Endometrium (tissue), 2 donors: Measurements from ENCODE around the gene RUNX1.
A peak's percentile ranks its signal among the peaks of the same experiment; 100 is the strongest.

Source experiments
- FAIRE-seq: peaks from 2 replicates; lab custom pipeline; 2012; peaks lifted over from hg19 to GRCh38; lab: Jason Lieb, UNC
- donor health status: control.
- donor health status: control.

RUNX1 gene

GRCh38 chr21:34923626-34924025 lies 125.5 kb downstream of the RUNX1 start:
- no peak for FAIRE-seq

GRCh38 chr21:34923202-34923601 lies 125.9 kb downstream of the RUNX1 start:
- FAIRE-seq, result no peak

GRCh38 chr21:34922479-34922878 lies 126.6 kb downstream of the RUNX1 start:
- FAIRE-seq, result no peak

GRCh38 chr21:34921151-34921550 lies 128.0 kb downstream of the RUNX1 start:
- FAIRE-seq, result no peak

- FAIRE-seq, result no peak
Observed at GRCh38 chr21:34919406-34919805, 129.7 kb downstream of the RUNX1 start.

- no peak for FAIRE-seq
Observed at GRCh38 chr21:34916446-34916845, 132.7 kb downstream of the RUNX1 start.

GRCh38 chr21:34915364-34915841 lies 133.7 kb downstream of the RUNX1 start:
- peak; percentile 92 for FAIRE-seq

- no peak for FAIRE-seq
Observed at GRCh38 chr21:34914239-34914638, 134.9 kb downstream of the RUNX1 start.

GRCh38 chr21:34913811-34914210 lies 135.3 kb downstream of the RUNX1 start:
- no peak for FAIRE-seq

- no peak for FAIRE-seq
Observed at GRCh38 chr21:34912022-34912945, 136.8 kb downstream of the RUNX1 start.

GRCh38 chr21:34911360-34911759 lies 137.7 kb downstream of the RUNX1 start:
- FAIRE-seq, result no peak

- FAIRE-seq, result no peak
Observed at GRCh38 chr21:34910396-34910795, 138.7 kb downstream of the RUNX1 start.

- no peak for FAIRE-seq
Observed at GRCh38 chr21:34909492-34910292, 139.4 kb downstream of the RUNX1 start.

GRCh38 chr21:34908419-34909055 lies 140.6 kb downstream of the RUNX1 start:
- FAIRE-seq, result no peak

GRCh38 chr21:34907461-34908418 lies 141.4 kb downstream of the RUNX1 start:
- FAIRE-seq, result no peak

GRCh38 chr21:34906401-34906800 lies 142.7 kb downstream of the RUNX1 start:
- no peak for FAIRE-seq

- no peak for FAIRE-seq
Observed at GRCh38 chr21:34905218-34905537, 143.9 kb downstream of the RUNX1 start.

GRCh38 chr21:34904526-34905217 lies 144.4 kb downstream of the RUNX1 start:
- no peak for FAIRE-seq

GRCh38 chr21:34900376-34900775 lies 148.7 kb downstream of the RUNX1 start:
- no peak for FAIRE-seq

- FAIRE-seq, result no peak
Observed at GRCh38 chr21:34899760-34900159, 149.3 kb downstream of the RUNX1 start.

- no peak for FAIRE-seq
Observed at GRCh38 chr21:34899302-34899701, 149.8 kb downstream of the RUNX1 start.
